Left lung (tissue), 10 donors: Measurements from ENCODE around the gene PLEKHA5. TPM values are rescaled to one million over a fixed set of nuclear protein-coding genes. Genes with fewer than 3 reads are reported as not detected.

Experiments
- ATAC-seq: fragments of 200-7000 bp; cut with Tn5 transposase; one replicate; pipeline ENCODE4 v1.9.1; 2020; ENCODE audit warnings: moderate library complexity
- DNase-seq, 4 donors: peaks; one replicate each; pipeline ENCODE4 v3.0.0-alpha.2; 2013 to 2020
- H3K27ac ChIP-seq, 2 donors: fragments of 200-600 bp; sonication (generic) in 1 of 2; one replicate each; pipeline versions ENCODE4 v1.5.0 to v1.8.0; 2020 to 2021
- H3K27me3 ChIP-seq, 2 donors: fragments of 200-600 bp; sonication (generic) in 1 of 2; one replicate each; pipeline versions ENCODE4 v1.5.0 to v1.8.0; 2020 to 2021
- H3K36me3 ChIP-seq, 2 donors: fragments of 200-600 bp; sonication (generic) in 1 of 2; one replicate each; pipeline versions ENCODE4 v1.5.0 to v1.8.0; 2020 to 2021
- H3K4me1 ChIP-seq, 2 donors: fragments of 200-600 bp; one replicate each; pipeline ENCODE4 v1.8.0; 2021
- H3K4me3 ChIP-seq, 2 donors: fragments of 200-600 bp; sonication (generic) in 1 of 2; one replicate each; pipeline versions ENCODE4 v1.5.0 to v1.8.0; 2020 to 2021; ENCODE audit warnings: mild to moderate bottlenecking in 1 of 2
- H3K9me3 ChIP-seq, 2 donors: fragments of 200-600 bp; sonication (generic) in 1 of 2; one replicate each; pipeline versions ENCODE4 v1.5.0 to v1.8.0; 2020 to 2021
- CTCF ChIP-seq, 2 donors: fragments of 200-600 bp; sonication (generic) in 1 of 2; IDR thresholded peaks; one replicate each; pipeline versions ENCODE4 v1.5.0 to v1.8.0; 2021; ENCODE audit warnings: antibody characterized with exemption in 2 of 2
- intact Hi-C, 2 donors: fragments of 100-400 bp; cut with DNase I; formaldehyde crosslinking; loops; one replicate each; pipeline versions ENCODE4 v1.11.2 to v1.14.2; 2022
- polyA plus RNA-seq, 6 donors: library from polyadenylated mRNA; unstranded; fragments of 120-200 nt; gene quantifications; one replicate each; pipeline ENCODE4 v1.2.1, GENCODE V29; 2013; ENCODE audit not compliant: insufficient read length in 6 of 6
- total RNA-seq, 2 donors: library from RNA; stranded (reverse); fragmentation: NEBNext Ultra II Directional; extraction: Animal tissue kit (Norgen Biotek cat#: 25700); gene quantifications; one replicate each; pipeline ENCODE4 v1.2.1, GENCODE V29; 2021
- donor health status: DM: no; HTN: yes; CAD: no.
- donor health status: DM: no; HTN: no; CAD: no.

PLEKHA5 gene
- total and polyA plus RNA-seq, 8 donors = 20.4 to 43.6 (median 38.0) TPM

DNA sequence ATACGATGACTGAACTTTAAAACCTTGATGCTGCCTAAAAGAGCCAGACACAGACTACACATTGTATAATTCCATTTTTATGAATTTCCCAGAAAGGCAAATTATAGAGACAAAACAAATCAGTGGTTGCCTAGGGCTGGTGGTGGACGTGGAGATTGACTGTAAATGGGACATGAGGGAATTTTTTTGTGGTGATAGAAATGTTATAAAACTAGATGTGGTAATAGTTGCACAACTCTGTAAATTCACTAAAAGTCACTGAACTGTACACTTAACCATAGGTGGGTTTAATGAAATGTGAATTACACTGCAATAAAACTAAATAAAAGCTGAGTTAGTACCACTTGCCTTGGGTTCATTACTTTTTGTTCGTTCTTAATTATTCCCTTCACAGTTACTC is 72.1 kb downstream of the PLEKHA5 start:
- Histone ChIP-seq H3K4me1 (no peaks in the 10 kb centered on the region), H3K27ac (no peak overlapping the region), H3K36me3 (no peaks in the 10 kb centered on the region), H3K4me3 (no peak overlapping the region), H3K27me3 (no peaks in the 10 kb centered on the region), H3K9me3 (no peaks in the 10 kb centered on the region)
- no peak for ATAC-seq
- intact Hi-C loops = no loop called here
- DNase-seq = no peak
- no peak for TF ChIP-seq CTCF (IDR thresholded peaks at IDR 0.05)

DNA sequence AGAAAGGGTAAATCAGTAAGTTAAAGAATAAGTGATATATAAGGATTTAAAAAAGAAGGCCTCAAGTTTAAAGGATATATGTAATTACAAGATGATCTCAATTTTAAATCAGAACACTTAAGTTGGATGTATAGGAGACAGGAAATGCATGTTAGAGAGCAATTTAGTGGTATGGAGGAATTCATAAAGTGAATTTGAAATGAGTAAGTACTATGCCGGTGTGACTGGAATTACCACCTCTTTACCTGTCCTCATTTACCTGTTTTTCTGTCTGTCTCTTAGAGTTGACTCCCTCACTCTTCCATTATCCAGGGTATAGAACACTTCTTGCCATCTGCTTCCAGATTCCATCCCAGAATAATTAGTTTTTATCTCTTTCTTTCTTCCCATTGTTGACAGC is 73.5 kb downstream of the PLEKHA5 start:
- no peaks in the 10 kb centered on the region for H3K9me3 ChIP-seq
- H3K4me1 ChIP-seq = no peaks in the 10 kb centered on the region
- no peaks in the 10 kb centered on the region for H3K27me3 ChIP-seq
- intact Hi-C loops = no loop called here
- TF ChIP-seq CTCF (IDR thresholded peaks at IDR 0.05) = no peak
- no peak for ATAC-seq
- H3K27ac ChIP-seq = no peak overlapping the region
- DNase-seq = no peak
- H3K4me3 ChIP-seq = no peak overlapping the region
- no peaks in the 10 kb centered on the region for H3K36me3 ChIP-seq

DNA sequence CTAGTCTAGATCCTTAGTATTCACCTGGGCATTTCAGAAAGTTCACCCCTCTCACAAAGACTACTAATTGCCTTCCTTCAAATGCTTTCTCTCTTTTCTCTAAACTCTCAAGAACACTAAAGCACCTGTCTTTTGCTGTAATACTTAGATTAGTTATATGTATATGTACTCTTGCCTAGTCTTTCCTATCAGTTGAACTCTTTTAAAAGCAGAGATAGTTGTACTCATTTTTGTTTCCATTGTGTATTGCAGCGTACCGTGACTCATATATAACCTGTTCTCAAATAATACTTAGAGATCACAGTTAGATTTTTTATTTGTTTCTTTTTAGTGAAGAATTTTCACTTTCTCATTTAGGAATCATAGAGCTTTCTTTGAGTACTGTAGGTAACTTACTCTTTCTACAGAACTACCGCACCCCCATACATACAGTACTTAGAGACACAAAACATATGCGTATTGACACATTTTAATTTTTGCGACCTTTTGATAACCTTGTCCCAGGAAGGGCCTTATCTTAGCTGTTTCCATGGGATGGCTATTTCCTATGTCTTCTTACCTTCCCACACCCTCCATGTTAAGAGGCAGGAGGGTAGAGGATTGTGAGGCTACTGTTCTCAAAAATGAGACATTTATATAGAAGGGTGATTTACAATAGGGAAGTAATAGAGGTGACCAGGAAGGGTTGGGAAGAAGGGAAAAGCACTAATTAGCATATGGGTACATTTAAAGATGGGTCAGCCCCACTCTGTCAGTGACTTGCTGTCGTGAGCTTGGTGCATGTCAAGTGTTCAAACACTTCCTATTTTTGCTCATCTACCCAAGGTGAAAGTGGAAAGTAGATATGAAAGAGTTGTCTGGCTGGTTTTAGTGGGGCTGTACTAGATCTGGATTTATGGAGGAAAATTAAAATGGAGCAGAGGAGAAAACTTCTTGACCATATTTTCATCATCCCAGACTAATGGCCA is 74.3 kb downstream of the PLEKHA5 start:
- Histone ChIP-seq H3K27ac (no peak overlapping the region), H3K9me3 (no peaks in the 10 kb centered on the region), H3K4me3 (no peak overlapping the region), H3K27me3 (no peaks in the 10 kb centered on the region), H3K36me3 (no peaks in the 10 kb centered on the region), H3K4me1 (no peaks in the 10 kb centered on the region)
- TF ChIP-seq CTCF (IDR thresholded peaks at IDR 0.05) = no peak
- intact Hi-C loops = no loop called here
- ATAC-seq (no peak), DNase-seq (no peak)

DNA sequence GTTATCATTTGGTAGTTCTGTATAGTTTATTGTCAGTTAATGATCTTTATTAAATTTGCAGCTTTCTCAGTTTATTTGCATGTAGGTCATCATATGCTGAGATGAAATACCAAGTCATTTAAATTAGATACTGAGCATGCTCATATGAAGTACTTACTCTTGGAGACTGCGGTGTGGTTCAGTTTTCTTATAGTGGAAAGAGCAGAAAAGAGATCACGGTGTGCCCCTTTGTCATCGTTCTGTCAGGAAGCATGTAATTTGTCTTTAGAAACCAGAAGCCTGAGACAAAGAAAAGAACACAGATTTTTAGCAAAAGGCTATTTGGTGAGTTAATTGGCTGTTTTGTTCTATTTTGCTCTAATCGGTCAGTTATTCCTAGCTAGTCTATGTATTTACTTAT is 75.6 kb downstream of the PLEKHA5 start:
- ATAC-seq (no peak), DNase-seq (no peak)
- TF ChIP-seq CTCF (IDR thresholded peaks at IDR 0.05) = no peak
- no peaks in the 10 kb centered on the region for H3K4me1 ChIP-seq
- H3K4me3 ChIP-seq = no peak overlapping the region
- no peaks in the 10 kb centered on the region for H3K27me3 ChIP-seq
- H3K36me3 ChIP-seq = no peaks in the 10 kb centered on the region
- no peak overlapping the region for H3K27ac ChIP-seq
- H3K9me3 ChIP-seq = no peaks in the 10 kb centered on the region
- intact Hi-C loops = no loop called here

DNA sequence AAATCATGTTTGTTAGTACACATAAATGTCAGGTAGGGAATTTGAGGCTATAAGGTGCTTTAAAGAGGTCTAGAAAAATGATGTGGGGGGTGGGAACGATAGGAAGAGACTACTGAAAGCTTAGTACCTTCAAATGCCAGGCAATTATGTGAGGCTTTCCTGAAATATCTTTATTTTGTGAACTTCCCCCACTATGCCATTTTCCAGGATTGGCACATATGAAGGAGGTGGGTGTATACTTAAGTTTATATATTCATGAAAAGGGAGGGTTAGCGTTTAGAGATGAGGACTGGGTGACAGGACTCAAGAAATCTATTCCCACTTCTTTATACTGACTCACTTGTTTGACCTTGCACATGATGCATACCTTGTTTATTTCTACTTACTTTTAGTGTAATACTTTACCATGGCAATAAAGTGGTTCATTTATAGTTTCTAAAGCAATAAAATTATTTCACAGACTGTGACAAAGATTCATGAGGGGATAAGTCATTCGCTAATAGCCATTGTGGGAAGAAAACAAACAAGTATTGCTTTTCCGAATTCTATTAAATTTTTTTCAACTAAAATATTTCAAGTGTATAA is 77.1 kb downstream of the PLEKHA5 start:
- no peak overlapping the region for H3K4me3 ChIP-seq
- no peaks in the 10 kb centered on the region for H3K36me3 ChIP-seq
- no peak for DNase-seq
- H3K27me3 ChIP-seq = no peaks in the 10 kb centered on the region
- H3K9me3 ChIP-seq = no peaks in the 10 kb centered on the region
- H3K27ac ChIP-seq = no peak overlapping the region
- no peak for ATAC-seq
- no peaks in the 10 kb centered on the region for H3K4me1 ChIP-seq
- intact Hi-C loops = no loop called here
- no peak for TF ChIP-seq CTCF (IDR thresholded peaks at IDR 0.05)
